GM19395 (cell line): Measurements from ENCODE around the gene SLC6A5.

Experiments
- ATAC-seq: cut with Tn5 transposase; IDR thresholded peaks from one replicate; pipeline ENCODE4 v1.9.1; 2021; ENCODE audit warnings: mild to moderate bottlenecking, moderate library complexity; ENCODE audit not compliant: unreplicated experiment

Gene SLC6A5

GRCh38 chr11:20596205-20597153 lies 2.9 kb upstream of the SLC6A5 start:
- peak; percentile 48 for ATAC-seq

GRCh38 chr11:20597154-20597679 lies 2.2 kb upstream of the SLC6A5 start:
- peak; percentile 29 for ATAC-seq

- ATAC-seq = no peak
Measured at GRCh38 chr11:20597680-20598484, 1.5 kb upstream of the SLC6A5 start.

DNA sequence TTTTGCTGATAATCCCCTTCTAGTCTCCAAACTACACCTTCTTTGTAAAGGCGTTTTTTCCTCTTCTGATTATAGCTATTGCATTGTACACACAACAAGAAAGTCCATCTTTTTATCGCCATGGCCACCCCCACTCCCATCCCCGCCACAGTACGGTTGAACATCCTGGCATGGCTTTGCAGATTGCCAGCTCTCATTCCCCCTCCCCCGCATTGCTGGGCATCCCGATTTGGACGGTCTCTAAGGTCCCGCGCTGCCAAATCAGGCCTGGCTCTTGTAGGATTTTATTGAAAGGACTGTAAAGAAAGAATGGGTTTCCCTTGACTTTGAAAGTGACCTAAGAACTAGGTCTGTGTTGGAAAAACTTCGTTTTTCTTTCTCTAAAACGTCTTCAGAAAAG lies 916 bp upstream of the SLC6A5 start:
- ATAC-seq = no peak

- ATAC-seq = no peak
Measured at GRCh38 chr11:20600020-20600346, 575 bp downstream of the SLC6A5 start.

- ATAC-seq = no peak
Measured at GRCh38 chr11:20600551-20600950, 1.1 kb downstream of the SLC6A5 start.

DNA sequence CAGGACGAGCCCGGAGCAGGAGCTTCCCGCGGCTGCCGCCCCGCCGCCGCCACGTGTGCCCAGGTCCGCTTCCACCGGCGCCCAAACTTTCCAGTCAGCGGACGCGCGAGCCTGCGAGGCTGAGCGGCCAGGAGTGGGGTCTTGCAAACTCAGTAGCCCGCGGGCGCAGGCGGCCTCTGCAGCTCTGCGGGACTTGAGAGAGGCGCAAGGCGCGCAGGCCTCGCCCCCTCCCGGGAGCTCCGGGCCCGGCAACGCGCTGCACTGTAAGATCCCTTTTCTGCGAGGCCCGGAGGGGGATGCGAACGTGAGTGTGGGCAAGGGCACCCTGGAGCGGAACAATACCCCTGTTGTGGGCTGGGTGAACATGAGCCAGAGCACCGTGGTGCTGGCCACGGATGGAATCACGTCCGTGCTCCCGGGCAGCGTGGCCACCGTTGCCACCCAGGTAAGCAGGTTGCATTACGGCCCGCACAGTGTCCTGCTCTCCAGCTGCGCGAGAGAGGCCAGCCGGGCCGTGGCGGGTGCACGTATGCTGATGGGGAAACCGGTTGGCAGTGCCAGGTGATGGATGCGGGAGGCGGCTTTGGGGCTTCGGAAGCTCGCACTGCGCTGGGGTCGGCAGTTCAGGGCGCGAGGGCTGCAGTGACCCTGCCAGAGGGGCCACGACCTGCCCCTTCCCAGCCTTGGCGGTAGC lies 2.0 kb downstream of the SLC6A5 start:
- ATAC-seq = no peak

GRCh38 chr11:20604295-20604803 lies 4.9 kb downstream of the SLC6A5 start:
- ATAC-seq = no peak

DNA sequence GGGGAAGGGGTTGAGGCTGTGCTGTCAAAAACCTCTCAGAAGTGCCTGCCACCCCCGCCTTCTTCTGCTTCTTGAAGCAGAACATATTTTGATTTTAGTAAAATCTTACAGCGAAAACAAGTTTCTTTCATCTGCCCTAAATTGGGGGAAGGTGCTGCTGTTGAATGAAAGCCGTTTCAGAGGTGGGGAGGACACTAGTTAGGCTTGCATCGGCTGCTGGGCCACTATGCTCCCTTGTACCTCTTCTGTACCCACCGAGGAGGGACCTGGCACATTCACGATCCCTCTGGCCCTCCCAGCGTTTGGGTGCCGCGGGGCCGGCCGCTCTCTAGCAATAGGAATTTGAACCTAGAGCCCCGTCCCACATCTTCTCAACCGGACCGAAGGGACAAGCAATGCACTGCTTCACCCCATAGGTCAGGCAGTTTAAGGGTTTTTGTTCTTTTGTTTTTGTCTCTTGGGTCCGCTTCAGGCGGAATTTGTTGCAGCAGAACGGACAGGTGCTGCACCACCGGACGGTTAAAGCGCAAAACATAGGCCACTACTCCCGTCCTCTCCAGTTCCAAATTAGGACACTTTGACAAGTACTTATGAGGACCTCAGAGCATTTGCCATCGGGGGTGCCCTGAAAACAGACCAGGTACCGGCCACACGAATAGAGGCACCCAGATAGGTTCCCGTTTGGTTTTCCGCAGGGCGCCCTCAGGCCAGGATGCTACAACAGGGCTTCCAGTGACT lies 5.6 kb downstream of the SLC6A5 start:
- no peak for ATAC-seq

DNA sequence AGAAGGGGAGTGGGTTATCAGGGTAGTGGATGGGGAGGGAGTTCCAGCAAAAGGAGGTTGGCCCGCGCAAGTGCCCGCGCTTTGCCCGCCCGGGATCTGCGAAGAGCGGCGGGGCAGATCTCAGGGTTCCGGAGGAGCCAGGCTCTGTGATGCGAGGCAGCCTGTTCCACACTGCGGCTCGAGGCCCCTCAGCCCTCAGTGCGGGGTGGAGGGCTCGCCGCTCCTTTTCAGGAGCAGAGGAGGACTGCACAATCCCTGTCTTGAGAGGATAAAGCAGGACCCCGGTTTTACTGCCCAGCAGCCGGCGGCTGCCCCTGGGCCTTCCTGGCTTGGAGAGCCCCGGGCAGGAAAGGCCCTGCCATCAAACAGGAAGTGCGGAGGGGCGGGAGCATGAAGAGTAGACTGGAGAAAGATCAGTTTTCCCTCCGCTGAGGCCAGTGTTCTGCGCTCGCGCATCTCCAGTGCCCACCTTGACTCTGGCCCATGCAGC lies 6.2 kb downstream of the SLC6A5 start:
- no peak for ATAC-seq

- ATAC-seq = no peak
Measured at GRCh38 chr11:20608934-20609333, 9.5 kb downstream of the SLC6A5 start.

GRCh38 chr11:20609727-20610707 lies 10.6 kb downstream of the SLC6A5 start:
- peak; percentile 97 for ATAC-seq

DNA sequence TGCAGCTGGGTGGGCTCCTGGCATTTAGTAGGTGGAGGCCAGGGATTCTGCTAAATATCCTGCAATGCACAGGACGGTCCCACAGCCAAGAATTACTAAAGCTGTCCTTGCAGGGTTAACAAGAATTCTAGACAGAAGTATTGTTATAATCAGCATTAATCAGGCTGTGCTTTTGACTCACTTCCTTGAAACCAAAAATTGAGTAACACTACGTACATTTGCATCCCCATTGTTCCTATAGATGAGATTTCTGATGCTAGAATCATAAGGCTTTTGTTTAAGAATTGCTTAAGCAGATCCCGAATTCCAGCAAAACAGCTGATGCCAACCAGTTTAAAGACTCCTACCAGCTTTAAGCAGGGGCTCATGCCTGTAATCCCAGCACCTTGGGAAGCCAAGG lies 11.4 kb downstream of the SLC6A5 start:
- ATAC-seq = no peak

DNA sequence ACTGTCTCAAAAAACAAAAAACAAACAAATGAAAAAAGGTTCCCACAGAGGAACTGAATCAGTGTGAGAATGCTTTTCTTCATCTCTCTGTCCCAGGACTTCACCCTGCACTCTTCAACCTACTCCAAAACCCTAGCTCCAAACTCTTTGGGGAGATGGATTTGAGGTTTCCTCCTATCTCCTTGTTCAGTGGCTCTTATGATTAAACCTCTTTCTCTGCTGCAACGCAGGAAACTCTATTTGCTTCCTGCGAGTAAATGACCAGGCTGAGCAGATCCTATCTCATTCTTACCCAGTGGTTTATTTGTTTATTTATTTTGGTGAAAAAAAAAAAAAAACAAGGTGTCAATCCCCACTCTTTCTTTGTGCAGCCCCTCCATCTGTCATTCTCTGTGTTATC lies 12.0 kb downstream of the SLC6A5 start:
- no peak for ATAC-seq

DNA sequence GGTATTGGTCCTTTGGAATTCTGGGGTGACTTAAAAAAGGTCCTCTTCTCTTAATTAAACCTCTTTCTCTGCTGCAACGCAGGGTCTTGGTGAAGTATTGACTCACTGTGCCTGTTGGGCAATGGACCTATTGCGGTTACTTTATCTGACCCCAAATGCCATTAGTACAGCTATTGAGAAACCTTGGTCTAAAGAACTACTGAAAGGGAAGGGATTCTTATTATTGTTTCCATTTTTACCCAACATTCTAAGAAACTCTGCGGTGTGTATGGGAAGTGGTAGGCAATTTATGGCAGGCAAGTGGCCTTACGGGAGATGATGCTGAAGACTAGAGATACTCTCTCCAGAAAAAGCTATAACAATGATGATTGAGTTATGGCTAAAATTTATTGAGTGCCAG lies 12.5 kb downstream of the SLC6A5 start:
- no peak for ATAC-seq

- ATAC-seq = no peak
Measured at GRCh38 chr11:20612416-20612815, 13.0 kb downstream of the SLC6A5 start.

GRCh38 chr11:20616920-20617319 lies 17.5 kb downstream of the SLC6A5 start:
- no peak for ATAC-seq

GRCh38 chr11:20617346-20618005 lies 18.1 kb downstream of the SLC6A5 start:
- no peak for ATAC-seq
